Measurements from ENCODE around the gene PARD3. TPM values are rescaled to one million over a fixed set of nuclear protein-coding genes. Genes with fewer than 3 reads are reported as not detected.

The PARD3 gene
- total RNA-seq, 4 donors from 2014 or later: 115 to 226 (median 141) TPM

- Histone ChIP-seq H3K27ac (no peak overlapping the region), H3K9me3 (no peaks in the 10 kb centered on the region), H3K4me3 (no peak overlapping the region), H3K27me3 (no peaks in the 10 kb centered on the region), H3K36me3 (no peaks in the 10 kb centered on the region), H3K4me1 (no peaks in the 10 kb centered on the region)
- 80% methylated on average over 2 of the region's 2 CpGs for WGBS
- DNase-seq (ENCODE audit: low spot score in 2 of 2): no peak
- TF ChIP-seq EP300 (IDR thresholded peaks at IDR 0.05) (no peak), POLR2AphosphoS5 (IDR thresholded peaks at IDR 0.05) (no peak)
Observed at GRCh38 chr10:34618611-34619010, 196.5 kb downstream of the PARD3 start.

GRCh38 chr10:34615770-34616169 is 199.3 kb downstream of the PARD3 start:
- 92% methylated on average over 3 of the region's 3 CpGs for WGBS
- no peak for DNase-seq (ENCODE audit: low spot score in 2 of 2)
- Histone ChIP-seq H3K27ac (no peak overlapping the region), H3K36me3 (no peaks in the 10 kb centered on the region), H3K27me3 (no peaks in the 10 kb centered on the region), H3K4me3 (no peak overlapping the region), H3K9me3 (no peaks in the 10 kb centered on the region), H3K4me1 (no peaks in the 10 kb centered on the region)
- TF ChIP-seq EP300 (IDR thresholded peaks at IDR 0.05) (no peak), POLR2A (IDR thresholded peaks at IDR 0.05) (no peak), POLR2AphosphoS5 (IDR thresholded peaks at IDR 0.05) (no peak), CTCF (IDR thresholded peaks at IDR 0.05) (no peak)

- H3K4me3 ChIP-seq: no peak overlapping the region
- 81% methylated on average over 3 of the region's 3 CpGs for WGBS
- H3K27ac ChIP-seq: no peak overlapping the region
- H3K36me3 ChIP-seq: no peaks in the 10 kb centered on the region
- no peaks in the 10 kb centered on the region for H3K9me3 ChIP-seq
- DNase-seq (ENCODE audit: low spot score in 2 of 2): no peak
- TF ChIP-seq CTCF (IDR thresholded peaks at IDR 0.05) (no peak), EP300 (IDR thresholded peaks at IDR 0.05) (no peak), POLR2A (IDR thresholded peaks at IDR 0.05) (no peak), POLR2AphosphoS5 (IDR thresholded peaks at IDR 0.05) (no peak)
- H3K4me1 ChIP-seq: no peaks in the 10 kb centered on the region
- no peaks in the 10 kb centered on the region for H3K27me3 ChIP-seq
Observed at GRCh38 chr10:34613491-34613890, 201.6 kb downstream of the PARD3 start.

- Histone ChIP-seq H3K36me3 (no peaks in the 10 kb centered on the region), H3K27me3 (no peaks in the 10 kb centered on the region), H3K4me1 (no peaks in the 10 kb centered on the region), H3K27ac (no peak overlapping the region), H3K4me3 (no peak overlapping the region), H3K9me3 (no peaks in the 10 kb centered on the region)
- DNase-seq (ENCODE audit: low spot score in 2 of 2): no peak
- 92% methylated on average over 1 of the region's 1 CpG for WGBS
- no peak for TF ChIP-seq POLR2AphosphoS5 (IDR thresholded peaks at IDR 0.05)
- TF ChIP-seq CTCF (IDR thresholded peaks at IDR 0.05): no peak
- no peak for TF ChIP-seq POLR2A (IDR thresholded peaks at IDR 0.05)
- TF ChIP-seq EP300 (IDR thresholded peaks at IDR 0.05): no peak
Observed at GRCh38 chr10:34612938-34613337, 202.2 kb downstream of the PARD3 start.

- H3K36me3 ChIP-seq: no peaks in the 10 kb centered on the region
- DNase-seq (ENCODE audit: low spot score in 2 of 2): no peak
- no peaks in the 10 kb centered on the region for H3K4me1 ChIP-seq
- WGBS: 76% methylated on average over 3 of the region's 3 CpGs
- no peak for TF ChIP-seq CTCF (IDR thresholded peaks at IDR 0.05)
- no peak for TF ChIP-seq POLR2A (IDR thresholded peaks at IDR 0.05)
- no peak for TF ChIP-seq POLR2AphosphoS5 (IDR thresholded peaks at IDR 0.05)
- TF ChIP-seq EP300 (IDR thresholded peaks at IDR 0.05): no peak
- H3K27ac ChIP-seq: no peak overlapping the region
- no peaks in the 10 kb centered on the region for H3K9me3 ChIP-seq
- no peak overlapping the region for H3K4me3 ChIP-seq
- H3K27me3 ChIP-seq: no peaks in the 10 kb centered on the region
Observed at GRCh38 chr10:34612446-34612845, 202.7 kb downstream of the PARD3 start.

GRCh38 chr10:34609287-34609940 is 205.7 kb downstream of the PARD3 start:
- H3K4me1 ChIP-seq: no peaks in the 10 kb centered on the region
- no peaks in the 10 kb centered on the region for H3K36me3 ChIP-seq
- TF ChIP-seq EP300 (IDR thresholded peaks at IDR 0.05) (no peak), CTCF (IDR thresholded peaks at IDR 0.05) (no peak), POLR2A (IDR thresholded peaks at IDR 0.05) (no peak), POLR2AphosphoS5 (IDR thresholded peaks at IDR 0.05) (no peak)
- no peak overlapping the region for H3K4me3 ChIP-seq
- no peak overlapping the region for H3K27ac ChIP-seq
- no peak for DNase-seq (ENCODE audit: low spot score in 2 of 2)
- WGBS: 90% methylated on average over 9 of the region's 9 CpGs
- no peaks in the 10 kb centered on the region for H3K27me3 ChIP-seq
- H3K9me3 ChIP-seq: no peaks in the 10 kb centered on the region
